Choroid plexus epithelial cell (primary cell): ENCODE results near the gene EBF4.

Source experiments
- DNase-seq: peaks from one replicate; pipeline ENCODE4 v3.0.0-alpha.2; 2010; ENCODE audit warnings: low read depth
- H3K4me3 ChIP-seq: 2 replicates; pipeline ENCODE4 v1.5.1; 2011; ENCODE audit warnings: low read depth, mild to moderate bottlenecking, control low read depth, low read length, moderate library complexity
- CTCF ChIP-seq: conservative IDR thresholded peaks from 2 replicates; pipeline ENCODE4 v1.5.1; 2011; ENCODE audit warnings: low read depth, mild to moderate bottlenecking, control low read depth, inconsistent platforms, low read length, moderate library complexity

The EBF4 gene

GRCh38 chr20:2708665-2709064 lies 16.1 kb downstream of the EBF4 start:
- TF ChIP-seq CTCF: no peak
- H3K4me3 ChIP-seq: no peak overlapping the region
- no peak for DNase-seq

DNA sequence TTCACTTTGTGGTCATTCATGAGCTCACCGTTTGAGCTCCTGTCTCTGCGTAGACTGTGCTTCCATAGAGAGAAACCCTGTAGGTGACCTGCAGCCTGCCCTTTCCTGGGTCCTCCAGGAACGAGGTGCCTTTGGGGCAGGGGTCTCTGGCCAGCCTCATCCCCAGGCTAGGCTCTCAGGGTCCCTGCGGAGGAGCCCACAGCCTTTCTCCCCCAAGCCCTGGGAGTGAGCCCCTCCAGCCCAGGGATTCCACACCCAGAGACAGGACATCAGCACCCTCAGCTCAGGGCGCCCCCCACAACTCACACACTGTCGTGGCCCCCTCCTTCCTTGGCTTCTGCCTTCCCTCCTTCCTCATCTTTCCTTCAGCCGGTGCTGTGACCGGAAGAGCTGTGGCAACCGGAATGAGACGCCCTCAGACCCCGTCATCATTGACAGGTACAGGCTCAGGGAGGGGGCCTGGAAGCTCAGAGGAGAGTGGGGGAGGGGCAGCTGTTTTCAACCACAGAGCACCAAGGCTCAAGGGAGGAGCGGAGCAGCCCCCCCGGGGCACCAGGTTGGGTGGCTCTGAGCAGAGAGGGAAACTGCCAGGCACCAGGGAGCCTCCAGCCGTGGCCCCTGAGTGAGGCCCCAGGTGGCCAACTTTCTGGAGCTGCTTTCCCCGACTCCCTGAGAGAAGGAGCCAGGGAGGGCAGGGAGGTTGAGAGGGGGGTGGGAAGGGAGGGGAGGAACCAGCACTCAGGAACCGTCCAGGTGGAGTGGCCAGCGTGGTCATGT lies 16.8 kb downstream of the EBF4 start:
- no peak for DNase-seq

DNA sequence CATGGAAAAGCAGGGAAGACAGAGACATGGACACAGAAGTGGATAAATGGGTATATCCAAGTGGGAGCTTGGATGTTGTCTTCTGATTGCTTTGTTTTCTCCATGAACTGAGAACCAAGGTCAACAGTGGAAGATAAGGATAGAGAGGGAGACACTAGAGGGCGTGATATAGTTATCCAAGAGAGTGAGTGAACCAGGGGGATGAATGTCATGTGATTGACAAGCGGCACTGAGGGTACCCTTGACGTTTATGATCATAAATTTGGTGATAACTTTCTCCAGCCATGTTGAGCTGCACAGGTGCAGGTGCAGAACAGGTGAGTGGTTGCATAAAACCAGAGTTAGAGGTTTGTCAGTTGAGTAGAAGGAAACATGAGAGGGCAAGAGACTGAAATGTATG lies 20.7 kb downstream of the EBF4 start:
- H3K4me3 ChIP-seq: no peak overlapping the region
- DNase-seq: no peak
- peak; percentile 12 for TF ChIP-seq CTCF

More for the DNA sequence above, 16.8 kb downstream of the EBF4 start:
- no peak overlapping the region for H3K4me3 ChIP-seq
- TF ChIP-seq CTCF: no peak

DNA sequence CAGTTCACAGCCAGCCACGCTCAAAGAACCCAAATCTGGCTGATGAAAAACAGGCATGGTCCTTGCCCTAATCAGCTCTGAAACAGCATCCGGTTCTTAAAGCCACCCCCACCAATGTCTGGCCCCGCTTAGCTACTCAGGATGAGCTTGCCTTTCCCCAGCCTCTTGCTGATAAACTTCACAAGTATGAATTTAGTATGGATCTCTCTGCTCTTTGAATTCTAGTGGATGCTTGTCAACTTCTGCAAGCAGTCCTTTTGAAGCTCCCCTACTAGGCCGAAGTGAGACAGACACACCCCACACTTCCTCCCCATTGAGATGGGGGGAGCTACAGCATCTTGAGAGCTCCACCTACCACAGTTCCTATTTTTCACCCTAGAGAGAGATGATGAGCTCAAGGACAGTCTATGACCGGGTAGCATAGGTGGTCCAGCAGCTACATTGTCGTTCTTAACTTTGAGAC lies 36.7 kb downstream of the EBF4 start:
- no peak for TF ChIP-seq CTCF
- DNase-seq: no peak
- H3K4me3 ChIP-seq: no peak overlapping the region

GRCh38 chr20:2729791-2730190 lies 37.2 kb downstream of the EBF4 start:
- no peak for DNase-seq
- no peak for TF ChIP-seq CTCF
- H3K4me3 ChIP-seq: no peak overlapping the region

GRCh38 chr20:2734899-2735298 lies 42.3 kb downstream of the EBF4 start:
- TF ChIP-seq CTCF: no peak
- no peak overlapping the region for H3K4me3 ChIP-seq
- DNase-seq: no peak

DNA sequence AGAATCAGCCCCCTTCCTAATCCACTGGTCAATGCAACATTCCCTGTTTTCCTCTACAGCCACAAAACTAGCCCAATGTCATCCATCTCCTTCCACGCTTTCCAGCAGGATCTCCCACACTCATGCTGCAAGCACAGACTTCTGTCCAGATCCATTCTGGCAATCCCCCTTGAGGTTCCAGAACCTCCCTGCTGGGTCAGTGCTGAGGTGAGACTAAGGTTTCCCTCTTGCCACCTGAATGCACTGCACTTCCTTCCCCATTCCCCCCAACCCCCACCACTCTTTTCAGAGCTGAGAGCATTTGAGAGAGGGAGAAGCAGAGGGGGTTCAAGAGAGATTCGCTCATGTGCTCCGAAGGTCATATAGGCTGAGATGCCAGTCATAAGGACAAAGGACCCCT lies 43.9 kb downstream of the EBF4 start:
- H3K4me3 ChIP-seq: no peak overlapping the region
- no peak for TF ChIP-seq CTCF
- DNase-seq: no peak
